ENCODE data around the gene GMDS.

GMDS gene

GRCh38 chr6:2205396-2205795 is 40.0 kb downstream of the GMDS start:
- no peak for DNase-seq (ENCODE audit: low read depth)

DNA sequence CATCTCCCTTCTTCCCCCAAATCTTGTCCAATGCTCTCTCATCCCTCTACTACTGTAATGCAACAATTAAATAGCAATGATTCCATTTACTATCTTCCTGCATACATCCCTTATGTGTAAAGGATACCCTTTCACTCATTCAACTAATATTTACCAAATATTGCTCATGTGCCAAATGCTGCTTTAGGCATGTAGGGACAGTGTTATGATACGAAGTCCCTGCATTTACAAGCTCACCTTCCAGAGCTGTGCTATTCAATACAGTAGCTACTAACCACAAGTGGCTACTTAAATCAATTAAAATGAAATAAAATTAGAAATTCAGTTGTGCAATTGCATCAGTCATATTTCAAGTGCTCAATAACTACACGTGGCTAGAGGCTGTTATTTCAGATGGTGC is 41.1 kb downstream of the GMDS start:
- no peak for DNase-seq (ENCODE audit: low read depth)

GRCh38 chr6:2203264-2203663 is 42.1 kb downstream of the GMDS start:
- DNase-seq (ENCODE audit: low read depth) = no peak

DNA sequence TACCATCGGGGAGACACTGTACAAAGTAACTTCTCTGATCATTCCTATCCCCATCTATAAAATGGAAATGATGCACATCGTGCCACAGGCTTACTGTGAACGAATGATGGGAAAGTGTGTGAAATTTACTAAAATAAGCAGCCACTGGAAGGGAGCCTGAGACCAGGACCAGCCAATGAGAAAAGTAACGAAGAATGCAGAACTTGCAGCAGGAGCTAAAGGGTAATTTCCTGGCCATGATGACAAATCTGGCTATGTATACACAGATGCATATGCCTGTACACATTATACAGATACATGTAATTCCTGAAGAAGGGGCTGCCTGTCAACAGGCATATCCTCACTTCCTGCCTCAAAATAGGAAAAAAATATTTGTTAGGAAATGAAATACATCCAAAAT is 47.4 kb downstream of the GMDS start:
- no peak for DNase-seq (ENCODE audit: low read depth)

DNA sequence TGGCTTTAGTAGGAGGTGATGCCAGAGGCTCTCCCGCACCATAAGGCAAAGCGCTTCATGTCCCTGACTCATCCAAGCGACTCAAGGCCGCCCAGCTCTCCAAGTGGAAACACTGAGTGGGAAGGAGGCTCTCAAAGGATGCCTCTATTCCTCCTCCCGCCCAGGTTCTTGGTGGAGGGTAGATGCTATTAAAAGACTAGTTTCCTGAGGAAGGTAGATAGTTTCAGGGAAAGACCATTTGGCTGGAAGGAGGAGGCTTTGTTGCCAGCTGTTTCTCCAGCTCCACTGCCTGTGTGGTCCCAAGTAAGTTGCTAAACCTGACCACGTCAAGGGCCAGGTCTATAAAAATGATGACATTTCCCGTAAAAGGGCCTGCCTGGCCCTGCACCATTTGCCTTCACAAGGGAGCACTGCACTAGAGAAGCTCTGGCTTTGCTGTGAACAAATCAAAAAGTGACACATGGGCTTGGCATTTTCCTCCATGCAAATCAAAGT is 48.2 kb downstream of the GMDS start:
- no peak for DNase-seq (ENCODE audit: low read depth)

- DNase-seq (ENCODE audit: low read depth) = peak; percentile 17
These were observed 49.2 kb downstream of the GMDS start for GRCh38 chr6:2196079-2196679.

- DNase-seq (ENCODE audit: low read depth) = no peak
These were observed 50.8 kb downstream of the GMDS start for GRCh38 chr6:2194643-2195042.

DNA sequence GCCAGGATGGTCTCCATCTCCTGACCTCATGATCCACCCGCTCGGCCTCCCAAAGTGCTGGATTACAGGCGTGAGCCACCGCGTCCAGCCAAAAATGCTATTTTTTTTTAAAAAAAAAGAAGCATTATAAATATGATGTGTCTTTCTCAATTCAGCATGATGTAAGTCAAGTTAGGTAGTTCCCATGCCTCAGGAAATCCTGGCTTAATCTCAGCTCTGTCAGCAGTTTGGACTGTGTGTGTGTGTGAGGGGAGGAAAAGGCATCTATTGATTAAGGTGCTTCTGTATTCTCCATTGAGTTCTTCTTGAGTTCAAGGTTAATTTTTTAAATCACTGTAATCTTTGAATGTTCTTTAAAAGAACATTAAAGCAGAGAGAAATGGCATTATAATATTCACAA is 51.5 kb downstream of the GMDS start:
- DNase-seq (ENCODE audit: low read depth) = no peak

DNA sequence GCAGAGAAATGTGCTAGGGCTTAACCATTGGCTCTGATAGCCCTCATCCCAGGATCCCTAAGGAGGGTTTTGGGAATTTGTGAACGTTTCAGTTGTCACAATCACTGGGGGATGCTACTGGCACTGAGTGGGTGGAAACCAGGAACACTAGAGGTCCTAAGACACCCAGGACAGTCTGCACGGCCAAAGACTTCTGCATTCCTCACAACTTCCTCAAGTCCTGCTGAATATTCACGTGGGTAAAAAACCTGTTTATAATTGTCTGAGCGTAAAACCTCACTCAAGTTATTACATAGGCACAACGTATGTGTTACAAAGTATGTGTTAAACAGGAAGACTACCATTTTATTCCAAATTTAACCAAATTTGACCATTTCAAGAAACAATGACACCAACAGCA is 52.4 kb downstream of the GMDS start:
- no peak for DNase-seq (ENCODE audit: low read depth)

- no peak for DNase-seq (ENCODE audit: low read depth)
These were observed 54.0 kb downstream of the GMDS start for GRCh38 chr6:2191390-2191740.

- DNase-seq (ENCODE audit: low read depth) = no peak
These were observed 54.6 kb downstream of the GMDS start for GRCh38 chr6:2190661-2191389.

DNA sequence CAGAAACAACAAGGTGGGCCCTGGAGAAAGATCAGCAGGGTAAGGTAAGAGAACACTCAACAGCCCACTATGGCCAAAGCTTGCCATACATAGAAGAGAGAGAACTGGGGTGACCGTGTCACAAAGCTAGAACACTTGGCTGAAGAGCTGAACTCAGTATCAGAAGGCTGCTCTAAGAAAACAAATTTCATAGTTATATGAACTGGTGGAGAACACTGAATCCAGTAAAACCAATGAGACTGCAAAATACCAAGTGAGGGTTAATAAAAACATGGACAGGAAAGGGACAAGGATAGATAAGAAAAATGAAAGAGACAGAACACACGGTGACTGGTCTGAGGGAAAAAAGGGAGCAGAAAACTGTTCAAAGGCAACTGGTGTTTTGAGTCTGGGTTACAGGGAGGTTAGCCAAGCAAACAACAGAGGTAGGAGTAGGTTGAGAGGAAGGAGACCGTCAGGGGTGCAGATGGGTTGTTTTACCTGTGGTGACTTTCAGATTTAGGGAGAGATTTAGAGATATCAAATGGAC is 56.5 kb downstream of the GMDS start:
- no peak for DNase-seq (ENCODE audit: low read depth)

- DNase-seq (ENCODE audit: low read depth) = no peak
These were observed 57.0 kb downstream of the GMDS start for GRCh38 chr6:2188397-2188796.

- DNase-seq (ENCODE audit: low read depth) = no peak
These were observed 57.6 kb downstream of the GMDS start for GRCh38 chr6:2187826-2188225.

DNA sequence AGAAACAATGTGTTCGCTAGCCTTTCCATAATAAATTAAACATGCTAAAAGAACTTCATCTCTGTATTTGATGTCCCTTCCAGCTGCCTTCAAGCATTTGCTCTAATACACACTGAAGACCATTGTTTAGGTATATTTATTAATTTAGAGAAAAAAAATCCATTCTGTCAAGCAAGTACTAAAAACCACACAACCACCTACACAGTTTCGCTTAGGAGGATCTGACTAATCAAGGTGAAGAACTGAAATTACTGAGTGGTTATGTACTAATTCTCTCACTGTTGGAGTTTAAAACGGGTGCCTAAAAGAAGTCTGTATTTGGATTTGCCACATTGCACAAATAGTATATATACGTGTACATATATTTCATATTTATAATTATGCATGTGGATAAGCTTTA is 58.9 kb downstream of the GMDS start:
- DNase-seq (ENCODE audit: low read depth) = peak; percentile 16

- DNase-seq (ENCODE audit: low read depth) = no peak
These were observed 59.9 kb downstream of the GMDS start for GRCh38 chr6:2185466-2185865.

GRCh38 chr6:2184700-2185455 is 60.5 kb downstream of the GMDS start:
- DNase-seq (ENCODE audit: low read depth) = no peak

GRCh38 chr6:2183752-2184151 is 61.7 kb downstream of the GMDS start:
- no peak for DNase-seq (ENCODE audit: low read depth)

- DNase-seq (ENCODE audit: low read depth) = no peak
These were observed 62.2 kb downstream of the GMDS start for GRCh38 chr6:2183246-2183645.

DNA sequence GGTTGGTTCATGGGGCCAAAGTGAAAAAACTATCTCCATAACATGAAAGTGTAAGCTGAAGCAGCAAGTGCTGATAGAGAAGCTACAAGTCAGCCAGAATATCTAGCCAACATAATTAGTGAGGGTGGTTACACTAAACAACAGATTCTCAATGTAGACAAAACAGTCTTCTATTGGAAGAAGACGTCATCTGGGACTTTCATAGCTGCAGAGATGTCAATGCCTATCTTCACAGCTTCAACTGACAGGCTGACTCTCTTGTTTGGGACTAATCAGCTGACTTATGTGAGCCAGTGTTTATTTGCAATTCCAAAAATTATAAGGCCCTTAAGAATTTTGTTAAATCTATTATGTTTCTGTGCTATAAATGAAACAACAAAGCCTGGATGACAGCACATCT is 63.2 kb downstream of the GMDS start:
- DNase-seq (ENCODE audit: low read depth) = no peak

DNA sequence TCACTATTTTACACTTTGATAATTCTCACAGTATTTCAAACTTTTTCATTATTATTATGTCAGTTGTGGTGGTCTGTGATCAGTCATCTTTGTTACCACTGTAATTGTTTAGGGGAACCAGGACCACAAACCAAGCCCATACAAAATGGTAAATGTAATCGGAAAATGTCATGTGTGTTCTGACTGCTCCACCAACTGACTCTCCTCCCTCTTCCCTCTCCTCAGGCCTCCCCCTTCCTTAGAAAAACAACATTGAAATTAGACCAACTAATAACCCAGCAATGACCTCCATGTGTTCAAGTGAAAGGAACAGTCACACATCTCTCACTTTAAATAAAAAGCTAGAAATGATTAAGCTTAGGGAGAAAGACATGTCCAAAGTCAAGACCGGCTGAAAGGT is 63.8 kb downstream of the GMDS start:
- no peak for DNase-seq (ENCODE audit: low read depth)

GRCh38 chr6:2179950-2180349 is 65.5 kb downstream of the GMDS start:
- DNase-seq (ENCODE audit: low read depth) = no peak

- no peak for DNase-seq (ENCODE audit: low read depth)
These were observed 66.2 kb downstream of the GMDS start for GRCh38 chr6:2179241-2179640.

Measured in stimulated activated CD4-positive, alpha-beta T cell treated with anti-CD3 and anti-CD28 coated beads, Interleukin-2, amount 100 ng/mL, for 4 hours (primary cell).